Hepatocyte (in vitro differentiated cells): Measurements from ENCODE around the gene P2RY8. TPM values are rescaled to one million over a fixed set of nuclear protein-coding genes. Genes with fewer than 3 reads are reported as not detected.
"Not testable (repeated sequence)": the region's sequence is repeated elsewhere in the genome, so short reads cannot be mapped to it uniquely, and the experiment has no call there.

Experiments
- DNase-seq: peaks from one replicate; pipeline ENCODE4 v3.0.0-alpha.2; 2016; ENCODE audit warnings: low spot score
- H2AFZ ChIP-seq: fragments of 200-600 bp; sonication (generic); 2 replicates; pipeline ENCODE4 v1.6.0; 2016; ENCODE audit warnings: antibody characterized with exemption, mild to moderate bottlenecking
- H3K27ac ChIP-seq: fragments of 200-600 bp; sonication (generic); 2 replicates; pipeline ENCODE4 v1.5.1; 2016; ENCODE audit warnings: mild to moderate bottlenecking
- H3K27me3 ChIP-seq: fragments of 200-600 bp; sonication (generic); 2 replicates; pipeline ENCODE4 v1.6.1; 2016
- H3K36me3 ChIP-seq: fragments of 200-600 bp; sonication (generic); replicated peaks from 2 replicates; pipeline ENCODE4 v1.5.1; 2016; ENCODE audit warnings: low read depth; ENCODE audit not compliant: insufficient read depth
- H3K4me1 ChIP-seq: fragments of 200-600 bp; sonication (generic); 2 replicates; pipeline ENCODE4 v1.5.1; 2016; ENCODE audit warnings: mild to moderate bottlenecking, moderate library complexity; ENCODE audit not compliant: insufficient read depth
- H3K4me2 ChIP-seq: fragments of 200-600 bp; sonication (generic); 2 replicates; pipeline ENCODE4 v1.6.0; 2016
- H3K4me3 ChIP-seq: fragments of 200-600 bp; sonication (generic); 2 replicates; pipeline ENCODE4 v1.5.1; 2016; ENCODE audit warnings: mild to moderate bottlenecking
- H3K79me2 ChIP-seq: fragments of 200-600 bp; sonication (generic); 2 replicates; pipeline ENCODE4 v1.6.0; 2017; ENCODE audit warnings: mild to moderate bottlenecking
- H3K9me2 ChIP-seq: fragments of 200-600 bp; sonication (generic); replicated peaks from 2 replicates; pipeline ENCODE4 v1.6.0; 2017; ENCODE audit warnings: mild to moderate bottlenecking; ENCODE audit not compliant: insufficient read depth
- H3K9me3 ChIP-seq: fragments of 200-600 bp; sonication (generic); 2 replicates; pipeline ENCODE4 v1.5.1; 2016; ENCODE audit warnings: low read depth, mild to moderate bottlenecking
- H4K20me1 ChIP-seq: fragments of 200-600 bp; sonication (generic); 2 replicates; pipeline ENCODE4 v1.6.0; 2016; ENCODE audit warnings: mild to moderate bottlenecking; ENCODE audit not compliant: insufficient read depth, poor library complexity, severe bottlenecking
- EZH2 ChIP-seq: fragments of 200-600 bp; sonication (generic); IDR thresholded peaks from 2 replicates; pipeline ENCODE4 v1.6.1; 2016; ENCODE audit warnings: antibody characterized with exemption, mild to moderate bottlenecking, borderline replicate concordance
- EZH2phosphoT487 ChIP-seq: fragments of 200-600 bp; sonication (generic); IDR thresholded peaks from one replicate; pipeline ENCODE4 v1.6.1; 2018; ENCODE audit warnings: antibody characterized with exemption, mild to moderate bottlenecking, low read depth, moderate library complexity; ENCODE audit not compliant: unreplicated experiment, severe bottlenecking
- WGBS: methylation state at CpG from one replicate; pipeline ENCODE4 v1.1.6; 2016; ENCODE audit warnings: low lambda C conversion rate; ENCODE audit errors: missing lambda C conversion rate; 5-methylcytosine and 5-hydroxymethylcytosine counted together
- polyA plus RNA-seq: library from polyadenylated mRNA; unstranded; fragments of >200 nt; fragmentation: Nextera tagmentation; extraction: Ambion mirVana; gene quantifications from 2 replicates; pipeline ENCODE4 v1.2.1, GENCODE V29; 2016
- total RNA-seq: library from RNA; depleted of rRNA; stranded (reverse); fragments of >200 nt; gene quantifications from 2 replicates; pipeline ENCODE4 v1.2.3, GENCODE V29; 2014
- TF ChIP-seq, protein P1 (sequence below): fragments of 200-600 bp; sonication (generic); IDR thresholded peaks from 2 replicates; pipeline ENCODE4 v1.5.1; 2016; ENCODE audit warnings: antibody characterized with exemption, mild to moderate bottlenecking; ENCODE audit not compliant: poor library complexity

Gene P2RY8
- total and polyA plus RNA-seq, 2 experiments from 2014 or later: 0.07 to 0.54 TPM

DNA sequence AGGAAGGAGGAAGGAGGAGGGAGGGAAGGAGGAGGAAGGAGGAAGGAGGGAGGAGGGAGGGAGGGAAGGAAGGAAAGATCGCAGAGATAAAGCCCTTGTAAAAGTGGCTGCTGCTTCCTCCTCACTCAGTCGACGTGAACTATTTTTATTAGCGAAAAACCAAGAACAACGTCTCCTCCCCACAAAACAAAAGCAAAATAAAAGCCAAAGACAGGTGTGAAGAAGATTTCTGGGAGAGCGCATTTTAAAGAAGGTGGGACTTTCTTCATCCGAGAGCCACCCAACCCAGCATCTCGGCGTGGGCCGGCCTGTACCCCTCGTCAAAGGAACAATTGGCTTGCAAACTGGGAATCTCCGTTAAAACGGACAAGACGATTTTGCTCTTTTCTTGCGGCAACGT is 43.6 kb downstream of the P2RY8 start:
- Histone ChIP-seq H3K9me3 (no peaks in the 10 kb centered on the region), H2AFZ (no peak overlapping the region), H3K79me2 (no peaks in the 10 kb centered on the region), H3K36me3 (no peaks in the 10 kb centered on the region), H3K27ac (no peak overlapping the region), H3K4me2 (no peak overlapping the region), H3K9me2 (no peaks in the 10 kb centered on the region), H3K4me1 (no peaks in the 10 kb centered on the region), H4K20me1 (no peaks in the 10 kb centered on the region), H3K4me3 (no peak overlapping the region), H3K27me3 (no peaks in the 10 kb centered on the region)
- WGBS: 44% methylated on average over 15 of the region's 16 CpGs
- DNase-seq: no peak
- TF ChIP-seq, protein P1, sequence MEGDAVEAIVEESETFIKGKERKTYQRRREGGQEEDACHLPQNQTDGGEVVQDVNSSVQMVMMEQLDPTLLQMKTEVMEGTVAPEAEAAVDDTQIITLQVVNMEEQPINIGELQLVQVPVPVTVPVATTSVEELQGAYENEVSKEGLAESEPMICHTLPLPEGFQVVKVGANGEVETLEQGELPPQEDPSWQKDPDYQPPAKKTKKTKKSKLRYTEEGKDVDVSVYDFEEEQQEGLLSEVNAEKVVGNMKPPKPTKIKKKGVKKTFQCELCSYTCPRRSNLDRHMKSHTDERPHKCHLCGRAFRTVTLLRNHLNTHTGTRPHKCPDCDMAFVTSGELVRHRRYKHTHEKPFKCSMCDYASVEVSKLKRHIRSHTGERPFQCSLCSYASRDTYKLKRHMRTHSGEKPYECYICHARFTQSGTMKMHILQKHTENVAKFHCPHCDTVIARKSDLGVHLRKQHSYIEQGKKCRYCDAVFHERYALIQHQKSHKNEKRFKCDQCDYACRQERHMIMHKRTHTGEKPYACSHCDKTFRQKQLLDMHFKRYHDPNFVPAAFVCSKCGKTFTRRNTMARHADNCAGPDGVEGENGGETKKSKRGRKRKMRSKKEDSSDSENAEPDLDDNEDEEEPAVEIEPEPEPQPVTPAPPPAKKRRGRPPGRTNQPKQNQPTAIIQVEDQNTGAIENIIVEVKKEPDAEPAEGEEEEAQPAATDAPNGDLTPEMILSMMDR: no peak
- no peak for TF ChIP-seq EZH2
- TF ChIP-seq EZH2phosphoT487: no peak

- H3K36me3 ChIP-seq: no peaks in the 10 kb centered on the region
Observed at GRCh38 chrX:1492421-1493012, 44.5 kb downstream of the P2RY8 start.

DNA sequence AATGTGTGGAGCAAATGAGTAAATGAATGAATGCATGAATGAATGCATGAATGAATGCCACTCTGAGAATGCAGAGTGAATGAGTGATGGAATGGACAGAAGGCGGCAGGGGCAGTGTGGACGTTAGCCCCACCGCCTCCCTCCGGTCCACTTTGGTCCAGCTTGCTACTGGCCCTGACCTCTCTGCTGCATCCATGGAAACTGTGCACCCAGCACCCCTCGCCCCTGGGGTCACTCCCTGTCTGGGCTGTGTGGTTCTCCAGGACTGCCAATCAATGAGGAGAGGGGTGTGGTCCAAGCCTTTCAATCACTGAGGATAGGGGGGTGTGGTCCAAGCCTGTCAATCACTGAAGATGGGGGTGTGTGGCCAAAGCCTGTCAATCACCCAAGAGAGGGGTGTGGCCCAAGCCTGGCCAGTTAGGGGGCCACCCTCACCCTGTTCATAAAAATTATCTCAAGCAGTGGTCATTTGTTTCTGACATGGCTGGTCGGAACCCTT is 45.1 kb downstream of the P2RY8 start:
- Histone ChIP-seq H3K4me1 (no peaks in the 10 kb centered on the region), H3K79me2 (no peaks in the 10 kb centered on the region), H3K4me3 (no peak overlapping the region), H3K4me2 (no peak overlapping the region), H3K9me2 (no peaks in the 10 kb centered on the region), H3K27ac (no peak overlapping the region), H3K9me3 (no peaks in the 10 kb centered on the region), H3K27me3 (no peaks in the 10 kb centered on the region), H4K20me1 (no peaks in the 10 kb centered on the region), H2AFZ (no peak overlapping the region), H3K36me3 (no peaks in the 10 kb centered on the region)
- 88% methylated on average over 6 of the region's 6 CpGs for WGBS
- no peak for DNase-seq
- TF ChIP-seq EZH2: no peak
- no peak for TF ChIP-seq EZH2phosphoT487
- TF ChIP-seq, protein P1: no peak

More at GRCh38 chrX:1492421-1493012, 44.5 kb downstream of the P2RY8 start:
- H3K9me2 ChIP-seq: no peaks in the 10 kb centered on the region
- no peak overlapping the region for H2AFZ ChIP-seq
- WGBS: 88% methylated on average over 9 of the region's 9 CpGs
- H3K27ac ChIP-seq: no peak overlapping the region
- no peaks in the 10 kb centered on the region for H3K4me1 ChIP-seq
- no peaks in the 10 kb centered on the region for H3K27me3 ChIP-seq
- H3K4me3 ChIP-seq: no peak overlapping the region
- H3K9me3 ChIP-seq: no peaks in the 10 kb centered on the region
- no peaks in the 10 kb centered on the region for H4K20me1 ChIP-seq
- H3K79me2 ChIP-seq: no peaks in the 10 kb centered on the region
- no peak overlapping the region for H3K4me2 ChIP-seq
- TF ChIP-seq EZH2phosphoT487 (no peak), EZH2 (no peak)
- TF ChIP-seq, protein P1: no peak
- no peak for DNase-seq

GRCh38 chrX:1491248-1491647 is 45.7 kb downstream of the P2RY8 start:
- not testable (repeated sequence) for H4K20me1 ChIP-seq, H3K9me2 ChIP-seq, H3K4me3 ChIP-seq, H3K4me1 ChIP-seq, H3K36me3 ChIP-seq, H3K27me3 ChIP-seq, H3K9me3 ChIP-seq, H3K4me2 ChIP-seq, H3K79me2 ChIP-seq, H3K27ac ChIP-seq, H2AFZ ChIP-seq, DNase-seq
- WGBS: 98% methylated on average over 4 of the region's 4 CpGs

- H4K20me1 ChIP-seq, H2AFZ ChIP-seq, H3K79me2 ChIP-seq, H3K27ac ChIP-seq, H3K4me2 ChIP-seq, H3K36me3 ChIP-seq, DNase-seq, H3K27me3 ChIP-seq, H3K4me1 ChIP-seq, H3K9me3 ChIP-seq, H3K9me2 ChIP-seq, H3K4me3 ChIP-seq: not testable (repeated sequence)
- 100% methylated on average over 1 of the region's 1 CpG for WGBS
Observed at GRCh38 chrX:1490723-1491122, 46.3 kb downstream of the P2RY8 start.

GRCh38 chrX:1489354-1489753 is 47.6 kb downstream of the P2RY8 start:
- not testable (repeated sequence) for DNase-seq, H3K4me2 ChIP-seq, H2AFZ ChIP-seq, H3K4me3 ChIP-seq, H3K4me1 ChIP-seq, H3K9me3 ChIP-seq, H3K36me3 ChIP-seq, H3K79me2 ChIP-seq, H4K20me1 ChIP-seq, H3K27me3 ChIP-seq, H3K9me2 ChIP-seq, H3K27ac ChIP-seq
- WGBS: 85% methylated on average over 5 of the region's 5 CpGs
